ENCODE results near the gene PLEKHA5.
A peak's percentile ranks its signal among the peaks of the same experiment; 100 is the strongest.

Gene PLEKHA5

DNA sequence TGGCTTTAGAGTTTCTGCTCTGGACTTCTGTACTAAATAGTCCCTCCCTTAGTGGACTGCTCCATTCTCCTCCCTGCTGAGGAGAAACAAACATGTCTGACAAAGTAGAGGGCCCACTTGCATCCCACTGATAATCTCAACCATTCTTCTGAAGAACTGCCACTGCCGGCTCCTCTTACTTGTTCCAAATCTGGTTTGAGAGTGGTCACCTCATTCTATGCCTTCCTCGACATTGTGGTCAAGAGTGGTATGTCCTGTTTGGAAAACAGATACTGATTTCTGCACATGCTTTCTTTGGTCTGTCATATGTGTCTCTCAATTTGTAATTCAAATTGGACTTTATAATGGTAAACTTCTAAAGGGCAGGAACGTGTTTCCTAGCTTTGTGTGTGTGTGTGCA is 36.3 kb upstream of the PLEKHA5 start:
- peak; percentile 30 for DNase-seq (ENCODE audit: low read depth)
- TF ChIP-seq, protein P1, sequence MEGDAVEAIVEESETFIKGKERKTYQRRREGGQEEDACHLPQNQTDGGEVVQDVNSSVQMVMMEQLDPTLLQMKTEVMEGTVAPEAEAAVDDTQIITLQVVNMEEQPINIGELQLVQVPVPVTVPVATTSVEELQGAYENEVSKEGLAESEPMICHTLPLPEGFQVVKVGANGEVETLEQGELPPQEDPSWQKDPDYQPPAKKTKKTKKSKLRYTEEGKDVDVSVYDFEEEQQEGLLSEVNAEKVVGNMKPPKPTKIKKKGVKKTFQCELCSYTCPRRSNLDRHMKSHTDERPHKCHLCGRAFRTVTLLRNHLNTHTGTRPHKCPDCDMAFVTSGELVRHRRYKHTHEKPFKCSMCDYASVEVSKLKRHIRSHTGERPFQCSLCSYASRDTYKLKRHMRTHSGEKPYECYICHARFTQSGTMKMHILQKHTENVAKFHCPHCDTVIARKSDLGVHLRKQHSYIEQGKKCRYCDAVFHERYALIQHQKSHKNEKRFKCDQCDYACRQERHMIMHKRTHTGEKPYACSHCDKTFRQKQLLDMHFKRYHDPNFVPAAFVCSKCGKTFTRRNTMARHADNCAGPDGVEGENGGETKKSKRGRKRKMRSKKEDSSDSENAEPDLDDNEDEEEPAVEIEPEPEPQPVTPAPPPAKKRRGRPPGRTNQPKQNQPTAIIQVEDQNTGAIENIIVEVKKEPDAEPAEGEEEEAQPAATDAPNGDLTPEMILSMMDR (conservative IDR thresholded peaks at IDR 0.05; ENCODE audit: low read length), result no peak
- no peak overlapping the region for H3K4me3 ChIP-seq (ENCODE audit: low read length)

DNA sequence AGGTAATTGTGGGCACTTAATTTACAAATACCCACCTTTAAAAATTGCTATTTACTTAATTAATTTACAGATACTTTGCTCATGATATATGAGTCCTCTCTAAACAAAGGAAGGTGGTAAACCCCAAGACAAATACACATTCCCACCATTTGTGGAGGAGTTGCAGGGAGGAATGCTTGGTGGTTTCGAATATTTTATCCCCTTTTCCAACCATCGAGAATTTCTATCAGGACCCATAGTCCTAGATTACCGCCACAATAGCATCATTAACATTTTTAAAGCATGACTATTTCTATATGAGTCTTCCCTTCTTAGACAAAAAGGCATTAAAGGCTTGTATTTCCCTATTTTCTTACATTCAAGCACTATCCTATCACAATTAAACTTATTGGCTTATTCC is 34.2 kb upstream of the PLEKHA5 start:
- no peak overlapping the region for H3K4me3 ChIP-seq (ENCODE audit: low read length)
- TF ChIP-seq, protein P1 (conservative IDR thresholded peaks at IDR 0.05; ENCODE audit: low read length), result no peak
- no peak for DNase-seq (ENCODE audit: low read depth)

DNA sequence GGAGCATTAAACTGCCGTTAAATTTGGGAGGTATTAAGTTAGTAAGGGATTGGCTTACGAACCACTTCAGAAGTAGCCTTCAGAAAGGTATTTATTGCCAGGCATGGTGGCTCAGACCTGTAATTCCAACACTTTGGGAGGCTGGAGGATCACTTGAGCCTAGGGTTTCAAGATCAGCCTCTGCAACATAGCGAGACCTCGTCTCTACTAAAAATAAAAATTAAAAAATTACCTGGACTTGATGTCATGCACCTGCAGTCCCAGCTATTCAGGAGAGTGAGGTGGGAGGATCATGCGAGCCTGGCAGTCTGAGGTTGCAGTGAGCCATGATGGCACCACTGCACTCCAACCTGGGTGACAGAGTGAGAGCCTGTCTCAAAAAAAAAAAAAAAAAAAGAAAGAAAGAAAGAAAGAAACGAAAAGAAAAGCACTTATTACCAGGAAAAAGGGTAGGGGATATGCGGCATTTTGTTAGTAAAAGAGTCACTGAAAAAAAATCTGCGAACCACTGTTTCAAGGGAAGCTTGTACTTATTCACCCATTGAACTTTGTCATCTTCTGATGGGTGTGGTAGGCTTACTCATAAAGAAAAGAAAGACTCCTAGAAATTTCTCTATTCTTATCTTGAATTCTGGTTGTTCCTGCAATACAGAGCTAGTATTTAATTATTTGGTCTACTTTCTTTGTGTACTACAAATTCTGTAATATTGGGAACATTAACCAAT is 33.6 kb upstream of the PLEKHA5 start:
- H3K4me3 ChIP-seq (ENCODE audit: low read length), result no peak overlapping the region
- DNase-seq (ENCODE audit: low read depth), result no peak
- TF ChIP-seq, protein P1 (conservative IDR thresholded peaks at IDR 0.05; ENCODE audit: low read length), result no peak

DNA sequence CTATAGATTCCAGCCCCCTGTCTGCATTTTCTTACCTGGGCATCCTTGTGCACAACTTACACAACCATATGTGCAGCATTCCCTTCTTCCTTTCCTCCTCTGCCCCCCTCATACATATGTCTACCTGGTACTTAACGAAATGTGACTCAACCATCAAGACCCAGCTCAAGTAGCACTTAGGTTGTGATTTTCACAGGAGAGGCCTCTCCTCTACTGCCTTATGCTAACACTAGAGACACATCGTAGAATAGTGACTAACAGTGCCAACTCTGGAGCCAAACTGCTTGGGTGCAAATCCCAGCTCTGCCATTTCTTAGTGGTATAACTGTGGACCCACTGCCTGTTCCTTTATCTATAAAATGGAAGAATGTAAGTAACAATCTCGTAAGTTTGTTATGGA is 24.1 kb upstream of the PLEKHA5 start:
- H3K4me3 ChIP-seq (ENCODE audit: low read length), result no peak overlapping the region
- TF ChIP-seq, protein P1 (conservative IDR thresholded peaks at IDR 0.05; ENCODE audit: low read length), result no peak
- no peak for DNase-seq (ENCODE audit: low read depth)

DNA sequence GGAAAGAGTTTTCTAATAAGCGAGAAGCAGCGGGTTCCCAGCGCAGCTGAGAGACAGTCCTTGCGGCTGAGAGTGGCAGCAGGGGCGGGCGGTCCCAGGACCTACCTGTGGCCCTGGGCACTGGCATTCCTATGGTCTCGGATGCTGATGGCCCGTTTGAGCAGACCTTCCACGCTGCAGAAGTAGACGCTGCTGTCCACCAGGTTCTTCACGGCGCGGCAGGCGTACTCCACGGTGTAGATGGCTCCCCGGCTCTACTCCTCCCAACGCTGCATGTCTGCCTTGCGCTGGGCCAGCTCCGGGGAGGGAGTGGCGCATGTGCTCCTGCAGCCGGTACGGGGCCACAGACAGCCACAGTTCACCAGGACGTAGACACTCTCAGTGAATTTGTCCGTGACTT is 21.8 kb upstream of the PLEKHA5 start:
- no peak for DNase-seq (ENCODE audit: low read depth)
- TF ChIP-seq, protein P1 (conservative IDR thresholded peaks at IDR 0.05; ENCODE audit: low read length), result no peak
- H3K4me3 ChIP-seq (ENCODE audit: low read length), result no peak overlapping the region

DNA sequence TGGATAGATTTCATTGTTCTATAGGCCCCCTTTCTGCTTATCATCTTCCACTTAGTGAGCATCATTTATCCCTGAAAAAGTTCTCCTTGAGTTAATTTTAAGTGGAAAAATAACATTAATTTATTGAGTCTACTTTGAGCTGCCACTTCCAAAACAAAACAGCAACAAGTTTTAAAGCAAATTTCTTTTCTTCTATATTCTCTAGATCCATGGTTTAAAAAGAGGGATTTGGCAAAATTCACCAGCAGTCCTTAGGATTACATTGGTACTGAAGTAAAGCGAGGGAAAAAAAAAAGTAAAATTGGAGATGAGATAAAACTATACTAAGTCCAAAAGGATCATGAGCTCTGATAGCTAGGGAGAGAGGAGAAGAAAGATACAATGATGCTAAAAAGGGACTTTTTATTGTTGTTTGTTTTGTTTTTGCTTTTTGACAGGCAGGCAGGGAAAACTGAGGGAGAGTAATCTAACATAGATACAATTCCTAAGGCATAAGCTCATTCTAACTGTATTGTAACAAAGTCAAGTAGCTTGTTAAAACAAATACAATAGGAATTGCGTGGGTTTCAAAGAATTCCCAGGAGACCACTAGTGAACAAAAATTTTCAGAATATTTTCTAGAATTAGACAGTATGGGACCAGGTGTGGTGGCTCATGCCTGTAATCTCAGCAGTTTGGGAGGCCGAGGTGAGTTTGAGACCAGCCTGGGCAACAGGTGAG is 19.2 kb upstream of the PLEKHA5 start:
- DNase-seq (ENCODE audit: low read depth), result peak; percentile 42
- TF ChIP-seq, protein P1 (conservative IDR thresholded peaks at IDR 0.05; ENCODE audit: low read length), result no peak

DNA sequence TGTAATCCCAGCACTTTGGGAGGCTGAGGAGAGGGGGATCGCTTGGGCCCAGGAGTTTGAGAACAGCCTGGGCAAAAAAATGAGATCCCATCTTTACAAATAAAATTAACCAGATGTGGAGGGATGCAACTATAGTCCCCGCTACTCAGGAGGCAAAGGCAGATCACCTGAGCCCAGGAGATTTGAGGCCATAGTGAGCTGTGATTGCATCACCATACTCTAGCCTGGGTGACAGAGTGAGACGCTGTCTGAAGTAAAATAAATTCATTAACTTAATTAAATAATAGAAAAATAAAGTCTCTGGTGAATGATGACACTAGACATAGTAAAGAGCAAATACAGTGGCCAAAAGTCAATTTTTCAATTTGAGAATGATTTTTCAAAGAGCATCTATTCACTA is 16.1 kb upstream of the PLEKHA5 start:
- no peak overlapping the region for H3K4me3 ChIP-seq (ENCODE audit: low read length)
- TF ChIP-seq, protein P1 (conservative IDR thresholded peaks at IDR 0.05; ENCODE audit: low read length), result no peak
- no peak for DNase-seq (ENCODE audit: low read depth)

More for the DNA sequence above, 19.2 kb upstream of the PLEKHA5 start:
- no peak overlapping the region for H3K4me3 ChIP-seq (ENCODE audit: low read length)

All from AG10803 (cell line).